ENCODE results near the gene CPHXL.

DNA sequence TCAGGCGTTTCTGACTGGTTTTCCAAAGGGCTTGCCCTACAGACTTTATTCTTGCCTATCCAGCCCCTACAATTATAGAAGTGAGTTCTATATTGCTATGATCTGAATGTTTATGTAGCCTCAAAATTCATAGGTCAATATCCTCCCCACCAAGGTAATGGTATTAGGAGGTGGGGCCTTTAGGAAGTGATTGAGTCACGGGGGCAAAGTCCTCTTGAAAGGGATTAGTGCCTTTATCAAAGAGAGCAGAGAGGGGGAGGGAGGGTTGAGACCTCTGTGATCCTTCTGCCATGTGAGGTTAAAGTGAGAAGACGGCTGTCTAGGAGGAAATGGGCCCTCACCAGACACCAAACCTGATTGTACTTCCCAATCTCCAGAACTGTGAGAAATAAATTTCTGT, 931 bp upstream of the CPHXL start:
- TF ChIP-seq POLR2A (IDR thresholded peaks at IDR 0.05; ENCODE audit: low read depth) (no peak), POLR2AphosphoS5 (IDR thresholded peaks at IDR 0.05) (no peak)
- TF ChIP-seq, protein P1, sequence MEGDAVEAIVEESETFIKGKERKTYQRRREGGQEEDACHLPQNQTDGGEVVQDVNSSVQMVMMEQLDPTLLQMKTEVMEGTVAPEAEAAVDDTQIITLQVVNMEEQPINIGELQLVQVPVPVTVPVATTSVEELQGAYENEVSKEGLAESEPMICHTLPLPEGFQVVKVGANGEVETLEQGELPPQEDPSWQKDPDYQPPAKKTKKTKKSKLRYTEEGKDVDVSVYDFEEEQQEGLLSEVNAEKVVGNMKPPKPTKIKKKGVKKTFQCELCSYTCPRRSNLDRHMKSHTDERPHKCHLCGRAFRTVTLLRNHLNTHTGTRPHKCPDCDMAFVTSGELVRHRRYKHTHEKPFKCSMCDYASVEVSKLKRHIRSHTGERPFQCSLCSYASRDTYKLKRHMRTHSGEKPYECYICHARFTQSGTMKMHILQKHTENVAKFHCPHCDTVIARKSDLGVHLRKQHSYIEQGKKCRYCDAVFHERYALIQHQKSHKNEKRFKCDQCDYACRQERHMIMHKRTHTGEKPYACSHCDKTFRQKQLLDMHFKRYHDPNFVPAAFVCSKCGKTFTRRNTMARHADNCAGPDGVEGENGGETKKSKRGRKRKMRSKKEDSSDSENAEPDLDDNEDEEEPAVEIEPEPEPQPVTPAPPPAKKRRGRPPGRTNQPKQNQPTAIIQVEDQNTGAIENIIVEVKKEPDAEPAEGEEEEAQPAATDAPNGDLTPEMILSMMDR (IDR thresholded peaks at IDR 0.05) = no peak
